Measurements from ENCODE around the gene TET2.

The TET2 gene

GRCh38 chr4:105127170-105127445 is 19.6 kb upstream of the TET2 start:
- no peak overlapping the region for H3K4me3 ChIP-seq (replicated peaks in 1 of 2; ENCODE audit: low read depth in 2 of 2, low read length in 2 of 2)
- no peak for TF ChIP-seq CTCF (IDR thresholded peaks at IDR 0.05; ENCODE audit: low read depth, low read length)

GRCh38 chr4:105128208-105128607 is 18.5 kb upstream of the TET2 start:
- no peak overlapping the region for H3K4me3 ChIP-seq (replicated peaks in 1 of 2; ENCODE audit: low read depth in 2 of 2, low read length in 2 of 2)
- no peak for DNase-seq (ENCODE audit: low read depth in 2 of 2)
- no peak for TF ChIP-seq CTCF (IDR thresholded peaks at IDR 0.05; ENCODE audit: low read depth, low read length)

More at GRCh38 chr4:105127170-105127445, 19.6 kb upstream of the TET2 start:
- DNase-seq (ENCODE audit: low read depth in 2 of 2) = no peak

- no peak for DNase-seq (ENCODE audit: low read depth in 2 of 2)
- no peak overlapping the region for H3K4me3 ChIP-seq (replicated peaks in 1 of 2; ENCODE audit: low read depth in 2 of 2, low read length in 2 of 2)
Measured at GRCh38 chr4:105129286-105130040, 17.2 kb upstream of the TET2 start.

GRCh38 chr4:105130945-105131344 is 15.7 kb upstream of the TET2 start:
- H3K4me3 ChIP-seq (replicated peaks in 1 of 2; ENCODE audit: low read depth in 2 of 2, low read length in 2 of 2) = no peak overlapping the region
- DNase-seq (ENCODE audit: low read depth in 2 of 2) = no peak
- no peak for TF ChIP-seq CTCF (IDR thresholded peaks at IDR 0.05; ENCODE audit: low read depth, low read length)

More at GRCh38 chr4:105129286-105130040, 17.2 kb upstream of the TET2 start:
- no peak for TF ChIP-seq CTCF (IDR thresholded peaks at IDR 0.05; ENCODE audit: low read depth, low read length)

GRCh38 chr4:105133976-105134375 is 12.7 kb upstream of the TET2 start:
- no peak for DNase-seq (ENCODE audit: low read depth in 2 of 2)
- TF ChIP-seq CTCF (IDR thresholded peaks at IDR 0.05; ENCODE audit: low read depth, low read length) = no peak
- H3K4me3 ChIP-seq (replicated peaks in 1 of 2; ENCODE audit: low read depth in 2 of 2, low read length in 2 of 2) = no peak overlapping the region

- H3K4me3 ChIP-seq (replicated peaks in 1 of 2; ENCODE audit: low read depth in 2 of 2, low read length in 2 of 2) = no peak overlapping the region
- TF ChIP-seq CTCF (IDR thresholded peaks at IDR 0.05; ENCODE audit: low read depth, low read length) = no peak
- DNase-seq (ENCODE audit: low read depth in 2 of 2) = peak in 1 of 2 donors; percentile 53
Measured at GRCh38 chr4:105135785-105136184, 10.9 kb upstream of the TET2 start.

Data from cardiac fibroblast (primary cell).